Liver (tissue), 3 donors: ENCODE results near the gene CREB3L2.

Experiments
- EGR1 ChIP-seq, 2 donors: IDR thresholded peaks; 2 replicates each; pipeline ENCODE4 v1.6.1; 2016 to 2018; ENCODE audit warnings: antibody characterized with exemption in 2 of 2, low read depth in 2 of 2
- FOXA1 ChIP-seq: IDR thresholded peaks from 2 replicates; pipeline ENCODE4 v1.6.1; 2016; ENCODE audit warnings: antibody characterized with exemption
- RAD21 ChIP-seq, 2 donors: IDR thresholded peaks; 2 replicates each; pipeline ENCODE4 v1.6.1; 2016; ENCODE audit warnings: antibody characterized with exemption in 2 of 2, mild to moderate bottlenecking in 2 of 2
- RXRA ChIP-seq, 2 donors: IDR thresholded peaks; 2 replicates each; pipeline ENCODE4 v1.6.1; 2017 to 2018; ENCODE audit warnings: antibody characterized with exemption in 2 of 2, mild to moderate bottlenecking in 1 of 2
- SP1 ChIP-seq: IDR thresholded peaks from 2 replicates; pipeline ENCODE4 v1.6.1; 2018; ENCODE audit warnings: antibody characterized with exemption, mild to moderate bottlenecking
- TAF1 ChIP-seq: conservative IDR thresholded peaks from 2 replicates; pipeline ENCODE4 v1.6.1; 2016; ENCODE audit warnings: antibody characterized with exemption, mild to moderate bottlenecking
- YY1 ChIP-seq: IDR thresholded peaks from 2 replicates; pipeline ENCODE4 v1.6.1; 2016; ENCODE audit warnings: antibody characterized with exemption, mild to moderate bottlenecking
- TF ChIP-seq, protein P1 (sequence below): fragments of 150-350 bp; IDR thresholded peaks from 2 replicates; pipeline ENCODE4 v1.5.1; 2017; ENCODE audit warnings: improper control_type of control experiment, low read depth, low read length; ENCODE audit not compliant: missing input control
- TF ChIP-seq, protein P2 (sequence below): IDR thresholded peaks from 2 replicates; pipeline ENCODE4 v1.6.1; 2016; ENCODE audit warnings: antibody characterized with exemption
- TF ChIP-seq, protein P3 (sequence below): IDR thresholded peaks from 2 replicates; pipeline ENCODE4 v1.6.1; 2016; ENCODE audit warnings: antibody characterized with exemption, mild to moderate bottlenecking
- TF ChIP-seq, protein P4 (sequence below): IDR thresholded peaks from 2 replicates; pipeline ENCODE4 v1.6.1; 2016; ENCODE audit warnings: antibody characterized with exemption
- TF ChIP-seq, protein P5 (sequence below): IDR thresholded peaks from 2 replicates; pipeline ENCODE4 v1.6.1; 2016; ENCODE audit warnings: antibody characterized with exemption
- donor health status: healthy.
- donor health status: healthy.

DNA sequence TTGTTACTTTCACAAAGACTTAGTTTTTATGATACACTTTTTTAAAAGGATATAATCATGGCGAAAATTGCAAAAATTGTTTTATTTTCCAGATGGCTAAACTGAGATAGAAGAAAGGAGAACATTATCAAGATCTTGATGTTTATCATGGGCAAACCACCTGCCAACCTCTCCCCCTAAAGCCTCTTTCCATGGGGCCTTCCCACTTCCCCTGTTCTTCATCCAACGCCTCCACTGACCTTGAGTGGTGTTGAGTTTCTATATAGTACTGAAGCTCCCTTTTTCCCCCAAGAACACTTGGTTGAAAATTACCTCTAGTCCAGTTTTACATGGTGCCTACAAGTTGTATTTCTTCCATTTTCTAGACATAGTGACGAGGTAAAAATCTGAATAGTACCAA is 5.0 kb downstream of the CREB3L2 start:
- no peak for TF ChIP-seq TAF1
- TF ChIP-seq SP1 = no peak
- no peak for TF ChIP-seq RAD21 (IDR thresholded peaks at IDR 0.05)
- TF ChIP-seq YY1 = no peak
- TF ChIP-seq, protein P1, sequence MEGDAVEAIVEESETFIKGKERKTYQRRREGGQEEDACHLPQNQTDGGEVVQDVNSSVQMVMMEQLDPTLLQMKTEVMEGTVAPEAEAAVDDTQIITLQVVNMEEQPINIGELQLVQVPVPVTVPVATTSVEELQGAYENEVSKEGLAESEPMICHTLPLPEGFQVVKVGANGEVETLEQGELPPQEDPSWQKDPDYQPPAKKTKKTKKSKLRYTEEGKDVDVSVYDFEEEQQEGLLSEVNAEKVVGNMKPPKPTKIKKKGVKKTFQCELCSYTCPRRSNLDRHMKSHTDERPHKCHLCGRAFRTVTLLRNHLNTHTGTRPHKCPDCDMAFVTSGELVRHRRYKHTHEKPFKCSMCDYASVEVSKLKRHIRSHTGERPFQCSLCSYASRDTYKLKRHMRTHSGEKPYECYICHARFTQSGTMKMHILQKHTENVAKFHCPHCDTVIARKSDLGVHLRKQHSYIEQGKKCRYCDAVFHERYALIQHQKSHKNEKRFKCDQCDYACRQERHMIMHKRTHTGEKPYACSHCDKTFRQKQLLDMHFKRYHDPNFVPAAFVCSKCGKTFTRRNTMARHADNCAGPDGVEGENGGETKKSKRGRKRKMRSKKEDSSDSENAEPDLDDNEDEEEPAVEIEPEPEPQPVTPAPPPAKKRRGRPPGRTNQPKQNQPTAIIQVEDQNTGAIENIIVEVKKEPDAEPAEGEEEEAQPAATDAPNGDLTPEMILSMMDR = no peak
- TF ChIP-seq, protein P2, sequence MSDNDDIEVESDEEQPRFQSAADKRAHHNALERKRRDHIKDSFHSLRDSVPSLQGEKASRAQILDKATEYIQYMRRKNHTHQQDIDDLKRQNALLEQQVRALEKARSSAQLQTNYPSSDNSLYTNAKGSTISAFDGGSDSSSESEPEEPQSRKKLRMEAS = no peak
- TF ChIP-seq, protein P3, sequence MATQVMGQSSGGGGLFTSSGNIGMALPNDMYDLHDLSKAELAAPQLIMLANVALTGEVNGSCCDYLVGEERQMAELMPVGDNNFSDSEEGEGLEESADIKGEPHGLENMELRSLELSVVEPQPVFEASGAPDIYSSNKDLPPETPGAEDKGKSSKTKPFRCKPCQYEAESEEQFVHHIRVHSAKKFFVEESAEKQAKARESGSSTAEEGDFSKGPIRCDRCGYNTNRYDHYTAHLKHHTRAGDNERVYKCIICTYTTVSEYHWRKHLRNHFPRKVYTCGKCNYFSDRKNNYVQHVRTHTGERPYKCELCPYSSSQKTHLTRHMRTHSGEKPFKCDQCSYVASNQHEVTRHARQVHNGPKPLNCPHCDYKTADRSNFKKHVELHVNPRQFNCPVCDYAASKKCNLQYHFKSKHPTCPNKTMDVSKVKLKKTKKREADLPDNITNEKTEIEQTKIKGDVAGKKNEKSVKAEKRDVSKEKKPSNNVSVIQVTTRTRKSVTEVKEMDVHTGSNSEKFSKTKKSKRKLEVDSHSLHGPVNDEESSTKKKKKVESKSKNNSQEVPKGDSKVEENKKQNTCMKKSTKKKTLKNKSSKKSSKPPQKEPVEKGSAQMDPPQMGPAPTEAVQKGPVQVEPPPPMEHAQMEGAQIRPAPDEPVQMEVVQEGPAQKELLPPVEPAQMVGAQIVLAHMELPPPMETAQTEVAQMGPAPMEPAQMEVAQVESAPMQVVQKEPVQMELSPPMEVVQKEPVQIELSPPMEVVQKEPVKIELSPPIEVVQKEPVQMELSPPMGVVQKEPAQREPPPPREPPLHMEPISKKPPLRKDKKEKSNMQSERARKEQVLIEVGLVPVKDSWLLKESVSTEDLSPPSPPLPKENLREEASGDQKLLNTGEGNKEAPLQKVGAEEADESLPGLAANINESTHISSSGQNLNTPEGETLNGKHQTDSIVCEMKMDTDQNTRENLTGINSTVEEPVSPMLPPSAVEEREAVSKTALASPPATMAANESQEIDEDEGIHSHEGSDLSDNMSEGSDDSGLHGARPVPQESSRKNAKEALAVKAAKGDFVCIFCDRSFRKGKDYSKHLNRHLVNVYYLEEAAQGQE = no peak
- TF ChIP-seq EGR1 (IDR thresholded peaks at IDR 0.05; ENCODE audit: low read depth in 2 of 2) = no peak
- TF ChIP-seq, protein P4, sequence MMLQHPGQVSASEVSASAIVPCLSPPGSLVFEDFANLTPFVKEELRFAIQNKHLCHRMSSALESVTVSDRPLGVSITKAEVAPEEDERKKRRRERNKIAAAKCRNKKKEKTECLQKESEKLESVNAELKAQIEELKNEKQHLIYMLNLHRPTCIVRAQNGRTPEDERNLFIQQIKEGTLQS = no peak
- no peak for TF ChIP-seq RXRA (IDR thresholded peaks at IDR 0.05)
- no peak for TF ChIP-seq FOXA1
- TF ChIP-seq, protein P5, sequence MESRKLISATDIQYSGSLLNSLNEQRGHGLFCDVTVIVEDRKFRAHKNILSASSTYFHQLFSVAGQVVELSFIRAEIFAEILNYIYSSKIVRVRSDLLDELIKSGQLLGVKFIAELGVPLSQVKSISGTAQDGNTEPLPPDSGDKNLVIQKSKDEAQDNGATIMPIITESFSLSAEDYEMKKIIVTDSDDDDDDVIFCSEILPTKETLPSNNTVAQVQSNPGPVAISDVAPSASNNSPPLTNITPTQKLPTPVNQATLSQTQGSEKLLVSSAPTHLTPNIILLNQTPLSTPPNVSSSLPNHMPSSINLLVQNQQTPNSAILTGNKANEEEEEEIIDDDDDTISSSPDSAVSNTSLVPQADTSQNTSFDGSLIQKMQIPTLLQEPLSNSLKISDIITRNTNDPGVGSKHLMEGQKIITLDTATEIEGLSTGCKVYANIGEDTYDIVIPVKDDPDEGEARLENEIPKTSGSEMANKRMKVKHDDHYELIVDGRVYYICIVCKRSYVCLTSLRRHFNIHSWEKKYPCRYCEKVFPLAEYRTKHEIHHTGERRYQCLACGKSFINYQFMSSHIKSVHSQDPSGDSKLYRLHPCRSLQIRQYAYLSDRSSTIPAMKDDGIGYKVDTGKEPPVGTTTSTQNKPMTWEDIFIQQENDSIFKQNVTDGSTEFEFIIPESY = no peak
